ENCODE results near the gene TXLNG.

- TF ChIP-seq CTCF (conservative IDR thresholded peaks at IDR 0.05), result no peak
- TF ChIP-seq EZH2 (IDR thresholded peaks at IDR 0.05; ENCODE audit: low read depth), result no peak
Observed at GRCh38 chrX:16786791-16787735, 797 bp downstream of the TXLNG start.
